Measurements from ENCODE around the gene INKA2. TPM values are rescaled to one million over a fixed set of nuclear protein-coding genes. Genes with fewer than 3 reads are reported as not detected.

Gene INKA2
- total RNA-seq, 1 experiment from 2014 or later: 12.3 TPM

DNA sequence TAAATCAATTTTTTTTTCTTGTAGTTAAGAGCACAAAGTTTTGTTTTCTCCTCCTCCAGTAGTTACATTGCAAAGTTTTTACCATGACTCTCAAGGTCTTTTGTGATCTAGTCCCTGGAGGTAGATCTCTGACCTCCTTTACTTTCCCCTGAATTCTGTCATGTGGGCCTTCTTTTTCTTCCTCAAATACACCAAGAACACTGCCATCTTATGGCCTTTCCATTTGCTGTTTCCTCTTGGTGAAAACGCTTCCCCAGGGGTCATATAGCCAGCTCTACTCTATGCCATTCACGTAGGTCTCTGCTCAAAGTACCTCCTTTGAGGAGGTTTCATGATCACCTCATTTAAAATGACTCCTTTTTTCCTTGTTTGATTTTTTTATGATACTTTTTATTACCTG lies 19.2 kb upstream of the INKA2 start:
- Histone ChIP-seq H3K14ac (ENCODE audit: insufficient read depth, low read length) (no peak overlapping the region), H3K27ac (ENCODE audit: insufficient read length, low read depth, low read length) (no peak overlapping the region), H3K79me1 (ENCODE audit: insufficient read depth, low read depth, low read length, poor library complexity, severe bottlenecking) (peaks cover 7% of the 10 kb centered on the region), H4K8ac (replicated peaks; ENCODE audit: insufficient read length, low read depth, low read length) (no peak overlapping the region), H2BK5ac (ENCODE audit: insufficient read length, low read length) (no peak overlapping the region), H2BK15ac (ENCODE audit: low read depth, low read length) (no peak overlapping the region), H3K27me3 (ENCODE audit: insufficient read depth, low read length) (no peaks in the 10 kb centered on the region), H4K5ac (ENCODE audit: insufficient read length, low read depth, low read length) (no peak overlapping the region), H4K20me1 (ENCODE audit: control insufficient read depth, insufficient read depth, insufficient read length) (no peaks in the 10 kb centered on the region), H2BK120ac (ENCODE audit: low read depth, low read length, poor library complexity, severe bottlenecking) (no peak overlapping the region), H3K4me2 (ENCODE audit: insufficient read depth, insufficient read length, low read length) (no peak overlapping the region), H2BK20ac (ENCODE audit: low read depth, low read length, poor library complexity, severe bottlenecking) (no peak overlapping the region), H2AK5ac (ENCODE audit: insufficient read length, low read length) (no peak overlapping the region), H3T11ph (ENCODE audit: low read length) (no peak overlapping the region), H4K91ac (ENCODE audit: insufficient read length, low read depth, low read length) (no peak overlapping the region), H3K9me3 (ENCODE audit: control insufficient read depth, low read depth, low read length) (no peaks in the 10 kb centered on the region), H3K79me2 (ENCODE audit: insufficient read depth, low read length) (peaks cover 14% of the 10 kb centered on the region), H3K18ac (ENCODE audit: insufficient read length, low read depth, low read length) (no peak overlapping the region), H3K23ac (ENCODE audit: insufficient read length, low read depth, low read length) (no peak overlapping the region), H3K4ac (ENCODE audit: low read depth, low read length) (no peak overlapping the region), H3K23me2 (ENCODE audit: insufficient read length, low read depth, low read length, poor library complexity, severe bottlenecking) (peaks cover 11% of the 10 kb centered on the region), H3K9ac (ENCODE audit: extremely low read depth, insufficient read length, low read length) (no peak overlapping the region), H3K4me1 (ENCODE audit: insufficient read depth, low read length) (no peaks in the 10 kb centered on the region; the same call in 1 of the 2 replicates), H2BK12ac (ENCODE audit: insufficient read length, low read depth, low read length) (no peak overlapping the region), H2AFZ (ENCODE audit: low read length) (no peak overlapping the region), H3K56ac (ENCODE audit: insufficient read length, low read depth, low read length) (no peak overlapping the region)
- Mint-ChIP-seq H3K4me1 (peaks cover 17 to 19% of the 10 kb centered on the region in 2 experiments), H3K27ac (peak overlapping the region in 1 of 3 experiments; percentile 85; a peak in 2 of 7 replicates), H3K9me3 (no peaks in the 10 kb centered on the region; a peak in 1 of 5 replicates), H3K4me3 (peak overlapping the region; percentile 14 to 24; a peak in 3 of 5 replicates), H3K36me3 (ENCODE audit: insufficient read depth in 1 of 3, low read depth in 3 of 3) (peaks cover 36 to 60% (median 52%) of the 10 kb centered on the region in 3 experiments), H3K27me3 (ENCODE audit: low read depth) (no peaks in the 10 kb centered on the region)
- no peak for DNase-seq
- TF ChIP-seq, protein P1, sequence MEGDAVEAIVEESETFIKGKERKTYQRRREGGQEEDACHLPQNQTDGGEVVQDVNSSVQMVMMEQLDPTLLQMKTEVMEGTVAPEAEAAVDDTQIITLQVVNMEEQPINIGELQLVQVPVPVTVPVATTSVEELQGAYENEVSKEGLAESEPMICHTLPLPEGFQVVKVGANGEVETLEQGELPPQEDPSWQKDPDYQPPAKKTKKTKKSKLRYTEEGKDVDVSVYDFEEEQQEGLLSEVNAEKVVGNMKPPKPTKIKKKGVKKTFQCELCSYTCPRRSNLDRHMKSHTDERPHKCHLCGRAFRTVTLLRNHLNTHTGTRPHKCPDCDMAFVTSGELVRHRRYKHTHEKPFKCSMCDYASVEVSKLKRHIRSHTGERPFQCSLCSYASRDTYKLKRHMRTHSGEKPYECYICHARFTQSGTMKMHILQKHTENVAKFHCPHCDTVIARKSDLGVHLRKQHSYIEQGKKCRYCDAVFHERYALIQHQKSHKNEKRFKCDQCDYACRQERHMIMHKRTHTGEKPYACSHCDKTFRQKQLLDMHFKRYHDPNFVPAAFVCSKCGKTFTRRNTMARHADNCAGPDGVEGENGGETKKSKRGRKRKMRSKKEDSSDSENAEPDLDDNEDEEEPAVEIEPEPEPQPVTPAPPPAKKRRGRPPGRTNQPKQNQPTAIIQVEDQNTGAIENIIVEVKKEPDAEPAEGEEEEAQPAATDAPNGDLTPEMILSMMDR (conservative IDR thresholded peaks at IDR 0.05): peak; percentile 50; the same call in 2 of the 3 replicates
- WGBS (ENCODE audit: extremely low coverage, insufficient read length, low lambda C conversion rate): no CpG with 5 or more reads among the region's 2 CpGs
